ENCODE data around the gene STIMATE.

Gene STIMATE

DNA sequence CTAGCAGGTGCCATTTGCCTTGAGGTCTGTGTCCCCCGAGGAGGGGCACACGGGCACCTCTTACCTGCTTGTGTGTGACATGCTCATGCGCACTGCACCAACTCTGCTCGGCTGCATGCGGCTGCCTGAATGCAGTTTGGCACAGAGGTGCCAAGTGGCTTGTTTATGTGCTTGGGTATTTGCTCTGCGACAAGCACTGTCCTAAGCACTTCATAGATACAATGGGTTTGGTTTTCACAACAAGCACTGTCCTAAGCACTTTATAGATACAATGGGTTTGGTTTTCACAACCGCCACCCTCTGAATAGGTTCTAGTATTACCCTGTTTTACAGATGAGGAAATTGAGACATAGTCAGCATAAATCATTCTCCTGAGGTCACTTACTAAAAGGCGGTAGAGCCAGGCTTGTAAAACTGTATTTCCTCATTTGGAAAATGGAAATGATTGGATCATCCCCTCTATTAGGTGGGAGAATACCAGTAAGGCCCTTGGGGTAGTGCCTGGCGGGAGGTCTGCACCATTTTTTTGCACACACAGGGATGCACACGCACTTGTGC is 67.4 kb downstream of the STIMATE start:
- TF ChIP-seq, protein P1, sequence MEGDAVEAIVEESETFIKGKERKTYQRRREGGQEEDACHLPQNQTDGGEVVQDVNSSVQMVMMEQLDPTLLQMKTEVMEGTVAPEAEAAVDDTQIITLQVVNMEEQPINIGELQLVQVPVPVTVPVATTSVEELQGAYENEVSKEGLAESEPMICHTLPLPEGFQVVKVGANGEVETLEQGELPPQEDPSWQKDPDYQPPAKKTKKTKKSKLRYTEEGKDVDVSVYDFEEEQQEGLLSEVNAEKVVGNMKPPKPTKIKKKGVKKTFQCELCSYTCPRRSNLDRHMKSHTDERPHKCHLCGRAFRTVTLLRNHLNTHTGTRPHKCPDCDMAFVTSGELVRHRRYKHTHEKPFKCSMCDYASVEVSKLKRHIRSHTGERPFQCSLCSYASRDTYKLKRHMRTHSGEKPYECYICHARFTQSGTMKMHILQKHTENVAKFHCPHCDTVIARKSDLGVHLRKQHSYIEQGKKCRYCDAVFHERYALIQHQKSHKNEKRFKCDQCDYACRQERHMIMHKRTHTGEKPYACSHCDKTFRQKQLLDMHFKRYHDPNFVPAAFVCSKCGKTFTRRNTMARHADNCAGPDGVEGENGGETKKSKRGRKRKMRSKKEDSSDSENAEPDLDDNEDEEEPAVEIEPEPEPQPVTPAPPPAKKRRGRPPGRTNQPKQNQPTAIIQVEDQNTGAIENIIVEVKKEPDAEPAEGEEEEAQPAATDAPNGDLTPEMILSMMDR (IDR thresholded peaks at IDR 0.05; ENCODE audit: poor library complexity, severe bottlenecking), result no peak
- Histone ChIP-seq H3K27ac (ENCODE audit: poor library complexity, severe bottlenecking) (no peak overlapping the region), H3K4me3 (ENCODE audit: severe bottlenecking) (no peak overlapping the region), H3K36me3 (ENCODE audit: low read depth) (no peaks in the 10 kb centered on the region), H3K4me1 (ENCODE audit: insufficient read depth, poor library complexity, severe bottlenecking) (peaks cover 7% of the 10 kb centered on the region), H3K9me3 (ENCODE audit: severe bottlenecking) (no peaks in the 10 kb centered on the region), H3K27me3 (ENCODE audit: insufficient read depth, poor library complexity, severe bottlenecking) (no peaks in the 10 kb centered on the region)
- ATAC-seq (ENCODE audit: low read depth), result no peak
- no peak for DNase-seq (ENCODE audit: low spot score)

DNA sequence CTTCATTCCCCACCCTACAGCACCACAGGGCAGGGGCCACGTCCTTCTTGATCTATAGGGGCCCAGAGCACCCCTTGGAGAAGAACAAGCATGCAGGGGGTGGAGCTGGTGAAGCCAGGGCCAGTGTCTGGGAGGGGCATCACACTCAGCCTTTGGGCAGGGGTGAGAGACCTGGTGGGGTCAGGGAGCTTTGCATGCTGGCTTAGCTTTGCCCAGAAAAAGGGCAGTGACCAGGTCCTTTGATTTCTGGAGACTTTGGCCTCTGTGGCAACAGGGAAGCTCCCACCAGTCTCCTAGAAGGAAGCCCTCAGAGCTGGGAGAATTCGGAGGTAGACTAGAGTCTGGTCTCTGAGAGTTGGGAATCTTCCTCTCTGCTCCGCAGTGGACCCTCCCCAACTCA is 67.9 kb downstream of the STIMATE start:
- peaks cover 7% of the 10 kb centered on the region for H3K4me1 ChIP-seq (ENCODE audit: insufficient read depth, poor library complexity, severe bottlenecking)
- ATAC-seq (ENCODE audit: low read depth), result no peak
- DNase-seq (ENCODE audit: low spot score), result no peak
- no peak overlapping the region for H3K27ac ChIP-seq (ENCODE audit: poor library complexity, severe bottlenecking)
- no peaks in the 10 kb centered on the region for H3K9me3 ChIP-seq (ENCODE audit: severe bottlenecking)
- no peaks in the 10 kb centered on the region for H3K27me3 ChIP-seq (ENCODE audit: insufficient read depth, poor library complexity, severe bottlenecking)
- H3K4me3 ChIP-seq (ENCODE audit: severe bottlenecking), result no peak overlapping the region
- H3K36me3 ChIP-seq (ENCODE audit: low read depth), result no peaks in the 10 kb centered on the region
- TF ChIP-seq, protein P1 (IDR thresholded peaks at IDR 0.05; ENCODE audit: poor library complexity, severe bottlenecking), result no peak

DNA sequence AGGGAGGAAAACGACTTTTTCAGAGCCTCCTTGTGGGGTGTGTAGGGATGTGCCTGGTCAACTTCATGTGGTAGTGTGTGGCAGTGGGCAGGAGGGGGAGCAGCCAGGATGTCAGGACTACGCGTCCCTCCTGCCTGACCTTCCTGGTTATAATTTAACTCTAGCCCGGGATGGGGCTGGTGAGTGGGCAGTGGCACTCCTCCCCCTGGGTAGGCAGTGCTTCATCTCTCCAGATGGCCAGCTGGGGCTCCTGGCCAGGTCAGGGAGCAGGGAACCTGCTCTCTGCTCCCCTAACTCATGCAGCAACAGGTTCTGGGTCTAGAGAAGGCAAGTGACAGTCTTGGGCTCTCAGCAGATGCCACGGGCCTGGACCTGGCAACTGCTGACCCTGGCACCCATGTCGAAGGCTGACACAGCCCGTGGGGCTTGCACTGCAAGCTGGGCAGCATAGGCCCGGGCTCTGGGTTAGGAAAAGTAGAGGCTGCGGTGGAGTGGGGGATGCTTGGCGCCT is 69.4 kb downstream of the STIMATE start:
- DNase-seq (ENCODE audit: low spot score) (no peak), ATAC-seq (ENCODE audit: low read depth) (no peak)
- no peak overlapping the region for H3K27ac ChIP-seq (ENCODE audit: poor library complexity, severe bottlenecking)
- H3K36me3 ChIP-seq (ENCODE audit: low read depth), result no peaks in the 10 kb centered on the region
- no peaks in the 10 kb centered on the region for H3K9me3 ChIP-seq (ENCODE audit: severe bottlenecking)
- peaks cover 7% of the 10 kb centered on the region for H3K4me1 ChIP-seq (ENCODE audit: insufficient read depth, poor library complexity, severe bottlenecking)
- no peak overlapping the region for H3K4me3 ChIP-seq (ENCODE audit: severe bottlenecking)
- H3K27me3 ChIP-seq (ENCODE audit: insufficient read depth, poor library complexity, severe bottlenecking), result no peaks in the 10 kb centered on the region
- TF ChIP-seq, protein P1 (IDR thresholded peaks at IDR 0.05; ENCODE audit: poor library complexity, severe bottlenecking), result no peak

DNA sequence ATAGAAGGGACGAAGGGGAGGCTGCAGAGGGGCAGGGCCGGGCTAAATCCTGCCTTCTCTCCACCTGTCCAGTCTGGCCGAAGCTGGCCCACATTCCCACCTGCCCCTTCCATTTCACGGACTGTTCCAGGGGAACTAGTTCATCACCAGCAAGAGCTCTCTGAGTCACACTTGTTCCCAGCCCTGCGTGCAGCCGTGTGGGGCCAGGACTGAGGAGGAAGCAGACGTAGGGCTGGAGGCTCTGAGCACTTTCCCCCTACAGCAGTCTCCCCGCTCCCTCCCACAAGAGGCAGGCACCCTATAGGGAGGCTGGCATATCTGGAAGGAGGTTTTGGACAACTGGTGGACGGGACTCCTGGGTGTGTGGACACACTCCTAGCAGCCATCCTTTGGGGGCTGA is 69.9 kb downstream of the STIMATE start:
- Histone ChIP-seq H3K36me3 (ENCODE audit: low read depth) (no peaks in the 10 kb centered on the region), H3K9me3 (ENCODE audit: severe bottlenecking) (no peaks in the 10 kb centered on the region), H3K27ac (ENCODE audit: poor library complexity, severe bottlenecking) (no peak overlapping the region), H3K4me3 (ENCODE audit: severe bottlenecking) (no peak overlapping the region), H3K27me3 (ENCODE audit: insufficient read depth, poor library complexity, severe bottlenecking) (no peaks in the 10 kb centered on the region), H3K4me1 (ENCODE audit: insufficient read depth, poor library complexity, severe bottlenecking) (peaks cover 7% of the 10 kb centered on the region)
- DNase-seq (ENCODE audit: low spot score), result no peak
- TF ChIP-seq, protein P1 (IDR thresholded peaks at IDR 0.05; ENCODE audit: poor library complexity, severe bottlenecking), result no peak
- no peak for ATAC-seq (ENCODE audit: low read depth)

DNA sequence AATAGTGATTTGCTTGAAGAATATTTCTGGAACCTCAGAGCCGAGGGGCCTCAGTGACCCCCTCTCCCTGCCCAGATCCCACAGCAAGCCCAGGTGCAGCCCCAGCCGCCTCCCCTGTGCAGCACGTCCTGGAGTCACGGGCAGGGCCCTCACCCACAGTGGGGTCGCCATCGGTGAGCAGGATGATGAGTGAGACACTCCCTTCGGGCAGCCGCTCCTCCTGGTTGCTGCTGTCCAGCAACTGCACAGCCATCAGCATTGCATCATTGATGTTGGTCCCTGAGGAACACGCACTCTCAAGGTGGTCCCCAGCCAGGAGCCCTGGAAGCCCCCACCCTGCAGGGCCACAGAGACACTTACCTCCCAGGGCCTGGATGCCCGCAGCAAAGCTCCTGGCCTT is 73.3 kb downstream of the STIMATE start:
- Histone ChIP-seq H3K27ac (ENCODE audit: poor library complexity, severe bottlenecking) (no peak overlapping the region), H3K27me3 (ENCODE audit: insufficient read depth, poor library complexity, severe bottlenecking) (no peaks in the 10 kb centered on the region), H3K36me3 (ENCODE audit: low read depth) (no peaks in the 10 kb centered on the region), H3K4me1 (ENCODE audit: insufficient read depth, poor library complexity, severe bottlenecking) (no peaks in the 10 kb centered on the region), H3K4me3 (ENCODE audit: severe bottlenecking) (no peak overlapping the region), H3K9me3 (ENCODE audit: severe bottlenecking) (no peaks in the 10 kb centered on the region)
- no peak for ATAC-seq (ENCODE audit: low read depth)
- no peak for DNase-seq (ENCODE audit: low spot score)
- TF ChIP-seq, protein P1 (IDR thresholded peaks at IDR 0.05; ENCODE audit: poor library complexity, severe bottlenecking), result no peak
